Measurements from ENCODE around the gene ATP5F1D. TPM values are rescaled to one million over a fixed set of nuclear protein-coding genes. Genes with fewer than 3 reads are reported as not detected.

The ATP5F1D gene
- total and polyA plus RNA-seq, 2 of the 8 experiments (the other 6 are each of a cell fraction or from before 2014, with no cell fraction given): 174 to 249 TPM

DNA sequence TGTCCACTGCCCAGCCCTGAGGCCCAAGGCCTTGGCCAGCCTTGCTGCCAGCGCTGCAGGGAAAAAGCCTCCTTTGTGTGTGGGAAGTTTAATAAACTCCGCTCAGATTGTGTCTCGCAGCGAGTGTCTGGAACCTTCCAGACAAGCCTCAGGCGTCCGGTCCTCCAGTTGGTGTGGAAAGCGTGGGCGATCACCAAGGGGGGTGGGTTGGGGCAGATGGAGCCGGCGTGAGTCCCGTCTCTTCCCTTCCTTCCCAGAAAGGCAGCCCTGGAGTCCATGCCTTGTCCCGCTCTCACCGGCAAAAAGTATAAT, 31.4 kb upstream of the ATP5F1D start (continued):
- TF ChIP-seq SRF (IDR thresholded peaks at IDR 0.05; ENCODE audit: low read depth, low read length) (no peak), RBBP5 (IDR thresholded peaks at IDR 0.05; ENCODE audit: borderline replicate concordance, low read depth, low read length) (no peak), ZNF274 (IDR thresholded peaks at IDR 0.05; ENCODE audit: borderline replicate concordance, extremely low read depth, low read length) (no peak)

All from H1 (cell line).